Measurements from ENCODE around the gene ATIC.

Gene ATIC

DNA sequence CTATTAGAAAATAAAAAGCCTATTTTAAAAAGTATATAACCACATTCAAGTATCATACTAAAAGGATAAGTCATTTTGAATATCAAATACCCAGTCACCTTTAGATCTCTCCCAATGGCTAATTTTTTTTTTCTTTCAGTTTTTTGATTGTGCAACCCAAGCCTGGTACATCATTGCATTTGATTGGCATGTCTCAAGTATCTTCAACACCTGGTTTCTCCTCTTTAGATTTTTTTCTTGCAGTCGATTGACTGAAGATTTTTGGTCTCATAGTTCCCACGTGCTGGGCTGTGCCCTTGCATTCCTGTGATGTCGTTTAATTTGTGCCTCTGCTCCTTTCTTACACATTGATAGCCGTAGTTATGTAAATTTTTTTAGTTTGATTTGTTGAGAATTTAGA is 40.7 kb downstream of the ATIC start:
- H3K4me1 ChIP-seq (ENCODE audit: insufficient read depth, low read length, poor library complexity, severe bottlenecking) = no peaks in the 10 kb centered on the region
- H3K4me3 ChIP-seq (ENCODE audit: low read length, poor library complexity, severe bottlenecking) = no peak overlapping the region
- H3K4me2 ChIP-seq (ENCODE audit: low read depth, low read length, poor library complexity, severe bottlenecking) = no peak overlapping the region
- peaks cover 38% of the 10 kb centered on the region; the same call in 1 of the 2 replicates for H3K36me3 ChIP-seq (ENCODE audit: insufficient read depth, low read length)
- H3K27me3 ChIP-seq (ENCODE audit: insufficient read depth, low read length, poor library complexity, severe bottlenecking) = no peaks in the 10 kb centered on the region
- TF ChIP-seq CTCF (conservative IDR thresholded peaks at IDR 0.05; ENCODE audit: low read length) (no peak), EZH2phosphoT487 (IDR thresholded peaks at IDR 0.05; ENCODE audit: borderline replicate concordance) (no peak)
- no peaks in the 10 kb centered on the region for H4K20me1 ChIP-seq (ENCODE audit: insufficient read depth, low read length, poor library complexity, severe bottlenecking)
- no peaks in the 10 kb centered on the region for H3F3A ChIP-seq (ENCODE audit: low read depth)
- no peak overlapping the region for H2AFZ ChIP-seq (ENCODE audit: low read length)
- no peak overlapping the region for H3K9ac ChIP-seq (ENCODE audit: low read depth, low read length, poor library complexity, severe bottlenecking)
- no peaks in the 10 kb centered on the region for H3K9me3 ChIP-seq (ENCODE audit: insufficient read depth, low read depth, low read length)
- H3K9me2 ChIP-seq (replicated peaks; ENCODE audit: low read depth, low read length) = no peaks in the 10 kb centered on the region
- H3K79me2 ChIP-seq (ENCODE audit: insufficient read depth, low read length) = no peaks in the 10 kb centered on the region

DNA sequence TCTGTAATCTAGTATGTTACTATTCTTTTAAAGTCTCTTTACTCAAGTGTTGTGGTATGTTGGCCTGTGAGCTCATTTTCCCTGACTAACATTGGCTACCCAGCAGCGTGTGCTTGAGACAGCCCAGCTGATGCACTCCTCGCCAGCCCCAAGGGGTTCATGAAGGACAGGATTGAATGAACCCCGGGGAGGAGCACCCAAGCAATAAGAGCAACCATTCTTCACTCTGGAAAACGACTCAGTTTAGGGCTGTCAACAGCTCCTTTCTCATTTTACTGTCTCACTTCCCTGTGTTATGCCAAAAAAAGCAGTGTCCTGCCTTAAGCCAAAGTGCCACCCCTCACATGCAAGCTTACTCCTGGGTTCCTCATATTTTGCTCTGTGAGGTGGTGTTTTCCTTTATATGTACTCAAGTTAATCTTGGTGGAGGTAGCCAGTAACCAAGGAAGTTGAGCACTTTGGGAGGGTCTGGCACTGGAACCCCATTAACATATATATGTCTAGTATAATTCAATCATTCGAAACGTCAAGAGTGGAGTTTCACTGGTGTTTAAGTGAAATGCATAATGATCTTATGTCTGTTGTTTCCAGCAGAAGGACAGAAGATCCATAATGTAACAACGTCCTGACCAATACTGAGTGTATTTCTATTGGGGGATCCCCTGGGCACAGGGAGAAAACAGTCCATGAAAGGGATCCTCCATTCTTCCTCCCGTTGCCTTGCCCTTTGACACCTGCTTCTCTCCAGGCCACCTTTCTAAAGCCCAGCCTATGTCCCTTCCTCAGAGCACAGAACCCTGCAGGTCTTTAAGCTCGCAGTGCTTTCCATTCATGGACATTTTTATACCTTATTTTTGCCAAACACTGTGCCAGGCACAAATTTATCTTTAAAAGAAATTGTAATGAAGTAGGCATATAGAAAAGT is 43.2 kb downstream of the ATIC start:
- Histone ChIP-seq H3K4me2 (ENCODE audit: low read depth, low read length, poor library complexity, severe bottlenecking) (no peak overlapping the region), H3F3A (ENCODE audit: low read depth) (no peaks in the 10 kb centered on the region)

GRCh38 chr2:215355801-215356200 is 43.9 kb downstream of the ATIC start:
- H2AFZ ChIP-seq (ENCODE audit: low read length) = no peak overlapping the region
- no peaks in the 10 kb centered on the region for H3K79me2 ChIP-seq (ENCODE audit: insufficient read depth, low read length)
- H3F3A ChIP-seq (ENCODE audit: low read depth) = no peaks in the 10 kb centered on the region
- peaks cover 12% of the 10 kb centered on the region; the same call in 1 of the 2 replicates for H3K36me3 ChIP-seq (ENCODE audit: insufficient read depth, low read length)
- H3K9me3 ChIP-seq (ENCODE audit: insufficient read depth, low read depth, low read length) = no peaks in the 10 kb centered on the region
- no peak overlapping the region for H3K9ac ChIP-seq (ENCODE audit: low read depth, low read length, poor library complexity, severe bottlenecking)
- H4K20me1 ChIP-seq (ENCODE audit: insufficient read depth, low read length, poor library complexity, severe bottlenecking) = no peaks in the 10 kb centered on the region
- no peaks in the 10 kb centered on the region for H3K27me3 ChIP-seq (ENCODE audit: insufficient read depth, low read length, poor library complexity, severe bottlenecking)
- TF ChIP-seq CTCF (conservative IDR thresholded peaks at IDR 0.05; ENCODE audit: low read length) (no peak), EZH2phosphoT487 (IDR thresholded peaks at IDR 0.05; ENCODE audit: borderline replicate concordance) (no peak)
- no peaks in the 10 kb centered on the region for H3K9me2 ChIP-seq (replicated peaks; ENCODE audit: low read depth, low read length)
- H3K4me2 ChIP-seq (ENCODE audit: low read depth, low read length, poor library complexity, severe bottlenecking) = no peak overlapping the region
- no peaks in the 10 kb centered on the region for H3K4me1 ChIP-seq (ENCODE audit: insufficient read depth, low read length, poor library complexity, severe bottlenecking)
- H3K4me3 ChIP-seq (ENCODE audit: low read length, poor library complexity, severe bottlenecking) = no peak overlapping the region

More for the DNA sequence above, 43.2 kb downstream of the ATIC start:
- Histone ChIP-seq H4K20me1 (ENCODE audit: insufficient read depth, low read length, poor library complexity, severe bottlenecking) (no peaks in the 10 kb centered on the region), H2AFZ (ENCODE audit: low read length) (no peak overlapping the region), H3K9ac (ENCODE audit: low read depth, low read length, poor library complexity, severe bottlenecking) (no peak overlapping the region), H3K4me3 (ENCODE audit: low read length, poor library complexity, severe bottlenecking) (no peak overlapping the region), H3K36me3 (ENCODE audit: insufficient read depth, low read length) (peaks cover 18% of the 10 kb centered on the region; the same call in 1 of the 2 replicates), H3K4me1 (ENCODE audit: insufficient read depth, low read length, poor library complexity, severe bottlenecking) (no peaks in the 10 kb centered on the region), H3K27me3 (ENCODE audit: insufficient read depth, low read length, poor library complexity, severe bottlenecking) (no peaks in the 10 kb centered on the region), H3K9me3 (ENCODE audit: insufficient read depth, low read depth, low read length) (no peaks in the 10 kb centered on the region), H3K79me2 (ENCODE audit: insufficient read depth, low read length) (no peaks in the 10 kb centered on the region), H3K9me2 (replicated peaks; ENCODE audit: low read depth, low read length) (no peaks in the 10 kb centered on the region)
- TF ChIP-seq EZH2phosphoT487 (IDR thresholded peaks at IDR 0.05; ENCODE audit: borderline replicate concordance) (no peak), CTCF (conservative IDR thresholded peaks at IDR 0.05; ENCODE audit: low read length) (no peak)
